Heart right ventricle (tissue), 16 donors: Measurements from ENCODE around the gene ERI3. TPM values are rescaled to one million over a fixed set of nuclear protein-coding genes. Genes with fewer than 3 reads are reported as not detected.

ENCODE experiments used
- ATAC-seq, 8 donors: fragments of 200-7000 bp; cut with Tn5 transposase; one replicate each; pipeline ENCODE4 v1.9.1; 2020; ENCODE audit warnings: mild to moderate bottlenecking in 8 of 8, moderate library complexity in 8 of 8, moderate number of reproducible peaks in 1 of 8
- DNase-seq, 2 donors: peaks; one replicate each; pipeline ENCODE4 v3.0.0-alpha.2; 2020
- H3K27ac ChIP-seq, 10 donors: fragments of 200-600 bp; sonication (generic) in 2 of 10; one replicate each; pipeline versions ENCODE4 v1.5.0 to v1.8.0; 2020 to 2022; ENCODE audit warnings: mild to moderate bottlenecking in 3 of 10
- H3K27me3 ChIP-seq, 7 donors: fragments of 200-600 bp; one replicate each; pipeline ENCODE4 v1.8.0; 2021 to 2022; ENCODE audit warnings: mild to moderate bottlenecking in 2 of 7
- H3K36me3 ChIP-seq, 9 donors: fragments of 200-600 bp; sonication (generic) in 1 of 9; one replicate each; pipeline versions ENCODE4 v1.5.0 to v1.8.0; 2020 to 2022; ENCODE audit warnings: mild to moderate bottlenecking in 2 of 9
- H3K4me1 ChIP-seq, 9 donors: fragments of 200-600 bp; sonication (generic) in 1 of 9; one replicate each; pipeline versions ENCODE4 v1.5.0 to v1.8.0; 2020 to 2022; ENCODE audit warnings: mild to moderate bottlenecking in 4 of 9
- H3K4me3 ChIP-seq, 10 donors: fragments of 200-600 bp; sonication (generic) in 2 of 10; one replicate each; pipeline versions ENCODE4 v1.5.0 to v1.8.0; 2020 to 2022; ENCODE audit warnings: mild to moderate bottlenecking in 7 of 10, moderate library complexity in 2 of 10
- H3K9me3 ChIP-seq, 11 donors: fragments of 200-600 bp in 10 of 11; sonication (generic) in 2 of 11; one replicate each; pipeline versions ENCODE4 v1.5.0 to v1.8.0; 2013 to 2022; ENCODE audit warnings: mild to moderate bottlenecking in 2 of 11, control low read depth in 1 of 11, moderate library complexity in 1 of 11
- WGBS, 2 donors: extraction: QIAGEN DNeasy Blood & Tissue Kit; methylation state at CpG; one replicate each; pipeline ENCODE4 v1.1.7; 2013; ENCODE audit warnings: inconsistent platforms in 1 of 2; 5-methylcytosine and 5-hydroxymethylcytosine counted together
- intact Hi-C, 10 donors: fragments of 100-400 bp; cut with DNase I; formaldehyde crosslinking; loops; one replicate each; pipeline versions ENCODE4 v1.11.1 to v1.14.2; 2022
- polyA plus RNA-seq, 2 donors: library from polyadenylated mRNA; stranded (reverse); fragments of 200-250 nt; gene quantifications; one replicate each; pipeline ENCODE4 v1.2.3, GENCODE V29; 2013
- total RNA-seq, 10 donors: library from RNA; stranded (reverse); fragmentation: NEBNext Ultra II Directional in 3 of 10; extraction: Animal tissue kit (Norgen Biotek cat#: 25700) in 3 of 10; gene quantifications; one replicate each; pipeline versions ENCODE4 v1.2.1 to v1.2.4, GENCODE V29; 2021 to 2023
- TF ChIP-seq, protein P1 (sequence below), 9 donors: fragments of 200-600 bp; sonication (generic) in 2 of 9; IDR thresholded peaks; one replicate each; pipeline versions ENCODE4 v1.5.0 to v1.8.0; 2021 to 2022; ENCODE audit warnings: antibody characterized with exemption in 9 of 9, mild to moderate bottlenecking in 5 of 9, moderate library complexity in 1 of 9
- donor health status: Arrhythmogenic right ventricular cardiomyopathy.
- donor health status: ischemic (EF 13 %, LVEDD 7.1; RV severe dilation, severe dysfunction).
- donor health status: healthy with polysubstance abuse.
- donor health status: DM: no; HTN: yes; CAD: no.
- donor health status: DM: no; HTN: no; CAD: no.
- donor health status: ischemic (EF 25% LVEDD 6.9; RV normal size, moderate dysfunction).
- donor health status: ischemic (EF 25% LVEDD 5.7; RV mildly dilated, moderate dysfunction).
- donor health status: healthy.
- donor health status: DM: yes; HTN: yes; CAD: no.
- donor health status: Ischemic cardiomyopathy.
- donor health status: ischemic (EF 35%, LVEDD 5.7; RV mildly dilated, moderate dysfunction).
- donor health status: nonischemic (EF 11% LVEDD 7.7; RV severe dilation, severe dysfunction).
- donor health status: DM: yes; HTN: yes; CAD: no.
- donor health status: PGD.
- donor health status: ischemic (EF 29% LVEDD 5.4; RV normal size, mild dysfunction).
- donor health status: nonischemic (EF 23%, LVEDD 6.1; RV moderate dilation, normal function).

The ERI3 gene
- total and polyA plus RNA-seq, 12 donors = 28.1 to 68.4 (median 47.9) TPM

DNA sequence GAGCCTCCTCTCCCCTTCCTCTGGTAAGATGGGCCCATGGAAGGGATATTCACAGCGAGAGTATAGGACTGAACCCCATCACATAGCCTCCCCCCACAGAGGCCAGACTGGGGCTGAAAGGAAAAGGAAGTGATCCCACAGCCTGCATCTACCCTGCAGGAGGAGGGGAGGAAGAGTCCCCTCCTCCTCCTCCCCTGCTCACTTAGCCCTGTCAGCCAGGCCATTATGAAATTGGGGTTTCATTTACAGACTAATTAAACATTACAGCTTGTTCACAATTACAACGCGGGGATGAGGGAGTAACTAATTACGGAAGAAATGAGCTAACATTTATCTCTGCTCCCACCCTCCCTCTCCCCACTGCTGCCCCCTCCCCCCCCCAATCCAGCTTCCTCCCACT, 116.4 kb downstream of the ERI3 start:
- DNase-seq (no peak), ATAC-seq (no peak)
- TF ChIP-seq, protein P1, sequence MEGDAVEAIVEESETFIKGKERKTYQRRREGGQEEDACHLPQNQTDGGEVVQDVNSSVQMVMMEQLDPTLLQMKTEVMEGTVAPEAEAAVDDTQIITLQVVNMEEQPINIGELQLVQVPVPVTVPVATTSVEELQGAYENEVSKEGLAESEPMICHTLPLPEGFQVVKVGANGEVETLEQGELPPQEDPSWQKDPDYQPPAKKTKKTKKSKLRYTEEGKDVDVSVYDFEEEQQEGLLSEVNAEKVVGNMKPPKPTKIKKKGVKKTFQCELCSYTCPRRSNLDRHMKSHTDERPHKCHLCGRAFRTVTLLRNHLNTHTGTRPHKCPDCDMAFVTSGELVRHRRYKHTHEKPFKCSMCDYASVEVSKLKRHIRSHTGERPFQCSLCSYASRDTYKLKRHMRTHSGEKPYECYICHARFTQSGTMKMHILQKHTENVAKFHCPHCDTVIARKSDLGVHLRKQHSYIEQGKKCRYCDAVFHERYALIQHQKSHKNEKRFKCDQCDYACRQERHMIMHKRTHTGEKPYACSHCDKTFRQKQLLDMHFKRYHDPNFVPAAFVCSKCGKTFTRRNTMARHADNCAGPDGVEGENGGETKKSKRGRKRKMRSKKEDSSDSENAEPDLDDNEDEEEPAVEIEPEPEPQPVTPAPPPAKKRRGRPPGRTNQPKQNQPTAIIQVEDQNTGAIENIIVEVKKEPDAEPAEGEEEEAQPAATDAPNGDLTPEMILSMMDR (IDR thresholded peaks at IDR 0.05) = no peak
- Histone ChIP-seq H3K27ac (peak overlapping the region in 1 of 10 donors; percentile 81), H3K27me3 (no peaks in the 10 kb centered on the region), H3K9me3 (no peaks in the 10 kb centered on the region), H3K4me1 (peaks cover 12 to 28% (median 23%) of the 10 kb centered on the region in 9 donors), H3K4me3 (no peak overlapping the region), H3K36me3 (peaks cover 0 to 10% (median 0%) of the 10 kb centered on the region in 9 donors)
- intact Hi-C loops = loop anchor here in 1 of 10 donors (5.0 kb wide), 1 partner anchor 74 kb away; no protein-coding TSS in a partner anchor
- WGBS, 2 donors = 76 to 81% methylated on average over 4 of the region's 4 CpGs

DNA sequence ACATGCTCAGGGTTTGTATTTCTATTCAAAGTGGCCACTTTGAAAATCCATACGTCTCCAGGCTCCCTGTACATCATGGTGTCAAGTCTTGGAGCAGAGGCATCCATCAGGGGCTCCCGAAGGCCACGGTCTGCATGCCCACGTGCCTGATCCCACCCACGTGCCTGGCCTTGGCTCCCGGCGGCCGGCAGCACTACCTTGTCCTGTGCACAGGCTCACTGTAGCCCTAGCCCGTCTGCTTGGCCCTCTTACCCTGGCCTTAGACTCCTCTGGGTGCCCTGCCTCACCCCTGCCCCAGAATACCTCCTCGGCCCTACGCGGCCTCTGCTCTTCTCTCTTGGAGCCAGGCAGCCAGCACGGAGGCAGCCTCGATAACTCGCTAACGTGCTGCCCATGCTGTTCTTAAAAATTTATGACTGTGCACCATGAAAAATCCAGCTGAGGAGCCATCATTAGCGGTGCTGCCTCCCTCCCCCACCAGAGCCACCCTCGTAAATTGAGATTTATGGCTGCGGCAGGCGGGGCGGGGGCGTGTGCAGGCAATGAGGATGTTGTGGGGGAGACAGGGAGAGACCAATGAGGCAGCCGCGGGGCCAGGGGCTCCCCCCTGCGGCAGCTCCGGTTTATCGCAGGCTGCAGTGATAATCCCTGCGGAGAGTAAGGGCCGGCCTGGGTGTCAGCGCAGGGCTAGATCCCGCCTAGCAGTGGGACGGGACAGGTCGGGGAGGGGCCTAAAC, 117.2 kb downstream of the ERI3 start:
- Histone ChIP-seq H3K27ac (no peak overlapping the region), H3K9me3 (no peaks in the 10 kb centered on the region), H3K4me1 (peaks cover 12 to 28% (median 23%) of the 10 kb centered on the region in 9 donors), H3K36me3 (peaks cover 0 to 5% (median 0%) of the 10 kb centered on the region in 9 donors), H3K4me3 (no peak overlapping the region), H3K27me3 (no peaks in the 10 kb centered on the region)
- ATAC-seq (no peak), DNase-seq (no peak)
- intact Hi-C loops = loop anchor here in 1 of 10 donors (5.0 kb wide), 1 partner anchor 74 kb away; no protein-coding TSS in a partner anchor
- TF ChIP-seq, protein P1 (IDR thresholded peaks at IDR 0.05) = peak in 7 of 9 donors; percentile 19 to 47 (median 32)
- 77% methylated on average over 33 of the region's 33 CpGs for WGBS, 2 donors

DNA sequence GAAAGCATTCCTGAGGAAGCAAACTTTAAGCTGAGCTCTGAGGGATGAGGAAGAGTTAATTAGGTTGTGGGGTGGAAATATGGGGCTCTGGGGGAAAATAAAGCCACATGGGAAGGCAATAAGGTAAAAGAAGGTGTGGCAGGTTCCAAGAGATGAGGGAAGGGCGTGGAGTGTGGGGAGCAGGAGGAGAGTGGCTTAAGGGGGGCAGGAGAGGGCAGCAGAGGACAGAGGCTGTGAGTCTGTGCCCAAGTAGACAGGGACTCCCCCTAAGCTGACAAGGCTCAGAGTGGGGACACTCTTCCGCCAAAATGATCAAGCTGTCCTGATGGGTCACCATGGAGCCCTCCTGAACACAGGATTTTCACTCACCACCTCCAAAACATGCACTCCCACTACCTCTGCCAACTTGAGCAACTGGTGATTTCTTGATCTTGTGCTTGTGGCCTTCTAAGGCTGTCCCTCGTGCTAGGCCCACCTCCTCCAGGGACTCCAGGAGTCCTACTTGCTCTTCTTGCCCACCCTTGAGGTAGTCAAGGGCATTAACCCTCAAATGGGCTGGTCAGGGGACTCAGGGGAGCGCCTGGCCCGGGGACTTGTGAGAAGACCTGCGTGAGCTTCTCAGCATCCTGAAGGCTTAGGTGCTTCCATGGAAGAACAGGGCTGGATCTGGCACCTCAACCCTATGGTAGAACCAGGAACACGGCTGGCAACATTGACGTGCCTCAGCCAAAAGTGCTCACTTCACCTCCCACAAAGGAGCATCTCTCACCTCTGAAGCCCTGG, 118.4 kb downstream of the ERI3 start:
- ATAC-seq = no peak
- H3K9me3 ChIP-seq = peaks cover 0 to 4% (median 0%) of the 10 kb centered on the region in 11 donors
- 92 to 97% methylated on average over 8 of the region's 8 CpGs for WGBS, 2 donors
- H3K27me3 ChIP-seq = no peaks in the 10 kb centered on the region
- no peak overlapping the region for H3K27ac ChIP-seq
- intact Hi-C loops = loop anchor here in 1 of 10 donors (5.0 kb wide), 1 partner anchor 76 kb away; no protein-coding TSS in a partner anchor
- no peak overlapping the region for H3K4me3 ChIP-seq
- TF ChIP-seq, protein P1 (IDR thresholded peaks at IDR 0.05) = no peak
- peaks cover 0 to 13% (median 0%) of the 10 kb centered on the region in 9 donors for H3K36me3 ChIP-seq
- no peak for DNase-seq
- H3K4me1 ChIP-seq = peaks cover 12 to 31% (median 23%) of the 10 kb centered on the region in 9 donors

DNA sequence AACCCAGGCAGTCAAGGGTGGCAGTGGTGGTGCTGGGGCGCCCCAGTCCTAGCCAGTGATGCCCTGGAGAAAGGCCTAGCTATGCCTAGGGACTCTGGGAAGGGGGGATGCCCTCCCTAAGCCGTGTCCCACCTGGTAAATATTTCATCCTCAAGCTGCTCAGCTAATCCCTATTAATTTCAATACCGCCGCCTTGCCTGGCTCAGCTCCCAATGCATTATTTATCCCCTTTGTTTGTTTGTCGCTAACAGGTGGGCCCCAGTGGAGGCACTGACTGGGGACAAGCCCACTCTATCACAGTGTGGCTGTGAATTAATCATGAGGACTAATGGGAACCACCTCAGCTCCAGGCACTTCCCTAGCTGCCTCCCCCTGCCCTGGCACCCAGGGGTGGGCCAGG, 119.2 kb downstream of the ERI3 start:
- intact Hi-C loops = loop anchor here in 1 of 10 donors (5.0 kb wide), 1 partner anchor 76 kb away; no protein-coding TSS in a partner anchor
- no peak for ATAC-seq
- WGBS, 2 donors = 95 to 96% methylated on average over 5 of the region's 5 CpGs

More for the DNA sequence above, 119.2 kb downstream of the ERI3 start:
- Histone ChIP-seq H3K27me3 (no peaks in the 10 kb centered on the region), H3K27ac (no peak overlapping the region), H3K4me3 (no peak overlapping the region), H3K36me3 (peaks cover 0 to 17% (median 0%) of the 10 kb centered on the region in 9 donors), H3K4me1 (peaks cover 9 to 26% (median 18%) of the 10 kb centered on the region in 9 donors), H3K9me3 (peaks cover 0 to 4% (median 0%) of the 10 kb centered on the region in 11 donors)
- DNase-seq = no peak
- TF ChIP-seq, protein P1 (IDR thresholded peaks at IDR 0.05) = no peak
